GM18951 (cell line): ENCODE data around the gene PRTFDC1.
"Not testable (repeated sequence)": the region's sequence is repeated elsewhere in the genome, so short reads cannot be mapped to it uniquely, and the experiment has no call there.

ENCODE experiments used
- POLR2A ChIP-seq: IDR thresholded peaks from 4 replicates; pipeline ENCODE4 v1.6.1; 2011; ENCODE audit warnings: mild to moderate bottlenecking; ENCODE audit not compliant: insufficient read length, insufficient read depth; ENCODE audit errors: extremely low read depth
- in situ Hi-C: fragments of 300-500 bp; cut with MboI; formaldehyde crosslinking; loops from one replicate; pipeline ENCODE4 v1.12.0; 2022; ENCODE audit warnings: low sequenced_read_pairs, mixed read lengths, inconsistent platforms; ENCODE audit not compliant: unreplicated experiment

The PRTFDC1 gene

DNA sequence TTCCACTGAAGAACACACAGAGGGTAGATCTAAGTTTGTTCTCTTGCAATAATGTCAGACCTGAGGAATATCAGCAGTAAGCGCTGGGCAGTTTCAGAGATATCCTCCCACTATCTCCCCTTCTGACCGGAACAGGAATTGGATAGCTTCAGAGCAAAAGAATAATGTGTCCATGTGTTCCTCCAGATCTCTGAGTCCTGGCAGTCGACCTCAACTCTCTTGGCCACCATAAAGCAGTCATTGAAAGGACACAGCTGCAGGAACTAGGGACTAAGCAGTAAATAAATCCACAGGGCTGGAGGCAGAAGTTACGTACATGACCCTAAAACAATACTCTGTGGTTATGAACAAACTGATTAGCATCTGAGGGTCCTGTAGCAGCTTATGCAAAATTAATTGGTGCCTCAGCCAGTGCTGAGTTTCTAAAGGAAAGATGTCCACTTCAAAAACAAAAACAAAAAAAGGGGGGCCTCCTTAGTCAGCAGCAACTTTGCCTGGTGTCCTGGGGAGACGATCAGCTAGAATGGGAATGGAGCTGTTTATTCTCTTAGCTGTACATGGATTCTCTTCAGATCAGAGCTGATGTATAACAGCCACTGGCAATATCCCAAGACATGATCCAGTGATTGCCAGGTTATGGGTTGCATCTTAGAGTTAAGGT lies 6.4 kb upstream of the PRTFDC1 start:
- in situ Hi-C loops = no loop called here
- TF ChIP-seq POLR2A = no peak

DNA sequence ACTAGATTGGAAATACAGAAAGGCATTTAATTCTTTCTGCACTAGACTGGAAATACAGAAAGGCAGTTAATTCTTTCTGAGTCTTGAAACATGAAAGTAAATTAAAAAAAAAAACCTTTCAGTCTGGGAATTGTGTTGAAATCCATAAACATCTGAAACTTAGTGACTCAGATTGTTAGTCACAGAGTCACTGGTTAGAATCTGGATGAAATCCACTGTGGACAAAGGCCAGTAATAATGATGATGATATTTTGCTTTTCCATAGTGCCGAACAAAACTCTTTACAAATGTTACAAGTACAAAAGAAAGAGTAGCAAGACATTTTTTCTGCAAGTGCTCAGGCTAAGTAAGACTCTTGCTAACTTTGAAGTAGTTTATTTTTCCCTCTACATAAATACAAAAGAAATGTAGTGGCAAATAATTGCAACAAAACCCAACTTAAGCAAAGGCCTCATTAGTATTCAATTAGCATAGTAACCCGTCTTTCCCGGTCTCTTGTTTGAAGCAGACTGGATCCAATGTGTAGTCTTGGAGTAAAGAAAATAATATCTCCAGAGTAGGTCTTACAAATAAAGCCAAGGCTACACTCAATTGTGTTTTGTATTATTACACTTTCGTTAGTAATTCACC lies 5.8 kb upstream of the PRTFDC1 start:
- in situ Hi-C loops = no loop called here
- TF ChIP-seq POLR2A = no peak

DNA sequence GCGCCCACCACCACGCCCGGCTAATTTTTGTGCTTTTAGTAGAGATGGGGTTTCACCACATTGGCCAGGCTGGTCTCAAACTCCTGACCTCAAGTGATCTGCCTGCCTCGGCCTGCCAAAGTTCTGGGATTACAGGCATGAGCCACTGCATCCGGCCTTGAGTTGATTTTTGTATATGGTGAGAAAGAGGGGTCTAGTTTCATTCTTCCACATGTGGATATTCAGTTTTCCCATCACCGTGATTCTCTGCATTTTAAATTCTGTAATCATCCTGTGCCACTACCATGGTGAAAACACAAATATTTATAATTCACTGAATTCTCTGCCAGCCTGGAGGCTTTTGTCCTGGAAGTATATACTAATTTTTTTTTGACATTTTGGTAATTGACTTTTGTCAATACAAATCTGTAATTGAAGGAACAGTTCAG lies 5.2 kb upstream of the PRTFDC1 start:
- in situ Hi-C loops = not testable (repeated sequence)

DNA sequence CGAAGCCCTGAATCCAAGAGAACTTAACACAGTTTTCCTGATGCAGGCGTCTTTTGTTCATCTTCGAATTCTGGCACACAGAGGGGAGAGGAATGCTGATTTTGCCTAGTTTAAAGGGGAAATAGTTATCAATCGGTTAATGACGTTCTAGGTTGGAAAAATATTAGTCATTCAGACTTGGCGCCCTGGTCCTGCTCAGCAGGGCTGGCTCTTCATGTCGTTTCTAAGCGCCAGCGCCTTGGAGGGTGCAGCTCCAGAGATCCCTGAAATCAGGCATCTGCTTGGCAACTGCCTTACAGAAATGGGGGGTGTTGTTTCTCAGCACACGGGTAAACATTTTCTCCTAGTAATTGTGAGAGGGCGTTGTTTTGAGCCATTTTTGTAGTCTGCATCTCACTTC lies 1.3 kb upstream of the PRTFDC1 start:
- TF ChIP-seq POLR2A = no peak
- in situ Hi-C loops = no loop called here

DNA sequence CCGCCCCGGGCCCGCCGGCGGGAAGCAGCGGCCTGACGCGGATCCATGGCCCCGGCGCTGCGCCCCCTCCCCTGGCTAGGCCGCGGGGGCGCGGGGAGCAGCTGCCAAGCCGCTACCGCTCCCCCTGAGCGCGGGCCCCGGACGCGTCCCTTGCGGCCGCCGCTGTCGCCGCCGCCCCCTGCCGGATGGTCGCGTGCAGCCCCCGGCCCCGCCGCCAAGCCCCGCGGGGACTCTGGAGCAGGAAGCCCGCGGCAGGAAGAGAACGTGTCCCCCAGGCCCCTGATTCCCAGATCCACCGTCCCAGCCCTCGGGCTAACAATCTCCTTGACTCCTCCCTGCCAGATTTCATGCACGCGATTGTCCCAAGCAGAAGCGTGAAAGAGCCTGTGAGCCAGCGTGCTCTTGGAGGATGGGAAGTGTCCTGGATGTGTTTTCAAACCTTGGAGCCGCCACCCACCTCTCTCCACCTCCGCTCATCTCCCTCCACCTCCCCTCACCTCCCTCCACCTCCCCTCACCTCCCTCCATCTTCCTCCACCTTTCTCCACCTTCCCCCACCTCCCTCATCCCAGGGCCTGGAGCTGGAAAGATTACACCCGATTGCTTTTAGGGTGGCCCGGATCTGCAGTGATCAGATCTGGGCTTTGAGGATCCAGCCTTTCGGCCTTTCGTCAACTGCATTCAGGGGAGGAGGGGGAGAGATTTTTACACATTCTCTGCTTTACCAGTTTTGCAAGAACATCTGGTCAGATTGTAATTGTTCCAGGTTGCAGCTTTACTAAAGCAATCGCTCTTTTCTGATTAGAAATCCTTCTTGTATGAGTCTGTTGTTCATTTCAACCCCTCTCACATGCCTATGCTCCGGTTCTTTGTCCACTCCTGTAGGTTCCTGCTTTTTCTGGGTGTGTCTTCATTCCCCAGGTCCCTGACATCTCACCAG lies 570 bp upstream of the PRTFDC1 start:
- TF ChIP-seq POLR2A = no peak
- in situ Hi-C loops = no loop called here

DNA sequence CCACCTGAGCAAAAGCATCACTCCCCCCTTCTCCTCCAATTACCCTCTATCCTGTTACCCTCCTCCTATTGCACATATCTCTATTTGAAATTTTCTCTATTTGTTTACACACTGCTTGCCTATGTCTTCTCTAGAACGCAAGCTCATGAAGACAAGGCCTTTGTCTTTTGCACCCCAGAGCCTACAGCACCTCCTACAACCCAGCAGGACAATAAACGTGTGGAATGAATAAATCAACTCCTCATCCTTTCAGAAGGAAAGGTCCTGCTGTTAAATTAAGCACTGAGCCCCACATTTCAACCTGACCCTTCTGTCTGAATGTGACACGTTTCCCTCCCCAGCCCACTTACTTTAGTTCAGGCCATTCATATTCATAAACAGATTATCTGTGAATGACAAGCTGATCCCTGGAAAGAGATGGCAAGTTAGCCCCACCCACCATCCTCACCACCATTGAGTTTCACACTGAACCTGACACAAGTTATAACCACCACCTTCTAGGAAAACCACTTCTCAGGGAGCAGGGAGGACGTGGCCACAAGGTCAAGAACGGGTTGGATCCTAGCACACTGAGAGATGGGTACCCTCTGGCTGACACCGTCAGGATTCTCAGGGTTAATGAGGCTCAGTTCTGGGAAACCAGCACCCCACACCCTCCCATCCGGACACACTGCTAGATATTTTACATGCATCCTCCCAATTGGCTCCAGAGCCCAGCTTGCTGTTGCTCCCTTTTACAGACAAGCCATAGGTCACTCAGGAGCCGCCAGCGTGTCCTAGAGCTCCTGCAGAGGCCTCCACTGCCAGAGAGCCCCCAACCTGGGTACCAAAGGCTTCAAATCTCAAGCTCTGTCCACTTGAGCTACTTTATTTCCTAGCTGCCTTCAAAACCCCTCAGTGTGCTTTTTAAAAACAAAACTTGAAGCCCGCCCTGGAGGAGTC lies 934 bp downstream of the PRTFDC1 start:
- in situ Hi-C loops = no loop called here
- TF ChIP-seq POLR2A = no peak

DNA sequence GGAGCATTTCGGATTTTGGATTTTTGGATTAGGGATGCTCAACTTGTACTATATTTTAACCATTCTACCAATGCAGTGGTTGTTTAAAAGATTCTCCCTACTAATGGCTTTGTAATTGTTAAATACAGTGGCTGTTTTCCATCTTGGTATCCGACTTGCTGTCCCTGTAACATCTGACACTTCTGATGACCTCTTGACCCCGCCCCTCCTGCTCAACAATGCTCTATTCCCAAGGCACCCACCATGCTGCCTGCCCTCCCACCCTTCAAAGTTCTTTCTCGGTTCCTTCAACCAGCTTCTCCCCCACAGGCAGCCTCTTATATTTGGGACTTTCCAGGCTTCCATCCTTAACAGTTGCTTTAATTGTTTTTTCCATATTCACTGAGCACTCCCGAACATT lies 2.0 kb downstream of the PRTFDC1 start:
- no peak for TF ChIP-seq POLR2A
- in situ Hi-C loops = no loop called here

DNA sequence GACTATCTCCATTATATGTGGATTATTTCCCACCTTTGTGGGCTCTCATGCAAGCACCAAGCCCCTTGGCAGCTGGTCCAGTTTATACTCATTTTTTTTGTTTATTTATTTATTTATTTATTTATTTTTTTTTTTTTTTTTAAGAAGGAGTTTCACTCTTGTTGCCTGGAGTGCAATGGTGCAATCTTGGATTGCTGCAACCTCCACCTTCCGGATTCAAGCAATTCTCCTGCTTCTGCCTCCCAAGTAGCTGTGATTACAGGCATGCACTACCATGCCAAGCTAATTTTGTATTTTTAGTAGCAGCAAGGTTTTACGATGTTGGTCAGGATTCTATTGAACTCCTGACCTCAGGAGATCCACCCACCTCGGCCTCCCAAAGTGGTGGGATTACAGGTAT lies 2.8 kb downstream of the PRTFDC1 start:
- in situ Hi-C loops = no loop called here
- TF ChIP-seq POLR2A = no peak

DNA sequence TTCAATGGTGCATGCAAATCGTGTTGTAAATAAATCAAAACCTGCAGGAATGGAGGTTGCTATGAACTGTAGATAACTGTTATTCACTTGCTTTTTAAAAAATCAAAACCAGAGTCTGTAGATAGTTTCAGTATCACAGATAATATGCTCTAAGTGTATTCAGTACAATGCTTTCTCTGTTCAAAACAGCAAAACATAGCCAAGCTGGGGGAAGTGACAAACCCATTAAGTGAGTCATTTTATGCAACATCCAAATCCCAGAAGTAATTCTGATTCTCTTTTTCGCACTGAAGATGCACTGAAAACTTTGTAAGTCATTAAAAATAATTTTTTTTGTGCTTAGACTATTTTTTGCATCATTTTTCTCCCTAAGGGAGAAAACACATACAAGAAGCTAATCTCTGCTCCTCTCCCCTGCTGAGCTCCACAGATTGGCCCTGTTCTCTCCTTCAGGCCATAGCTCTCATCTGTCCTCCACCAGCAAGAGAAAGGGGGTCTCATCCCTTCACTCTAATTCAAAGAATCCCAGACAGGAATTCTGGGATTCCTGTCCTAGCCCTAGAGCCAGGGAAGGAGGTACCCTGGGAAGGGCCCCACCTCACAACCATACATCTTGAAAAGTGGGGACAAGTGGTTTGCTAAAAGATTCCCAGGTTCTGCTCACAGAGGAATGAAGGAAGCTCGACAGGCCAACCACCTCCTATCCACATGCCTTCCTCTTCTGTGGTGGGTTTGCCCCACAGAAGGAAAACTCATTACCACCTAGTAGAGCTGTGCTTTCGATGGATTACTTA lies 4.9 kb downstream of the PRTFDC1 start:
- in situ Hi-C loops = no loop called here
- no peak for TF ChIP-seq POLR2A

DNA sequence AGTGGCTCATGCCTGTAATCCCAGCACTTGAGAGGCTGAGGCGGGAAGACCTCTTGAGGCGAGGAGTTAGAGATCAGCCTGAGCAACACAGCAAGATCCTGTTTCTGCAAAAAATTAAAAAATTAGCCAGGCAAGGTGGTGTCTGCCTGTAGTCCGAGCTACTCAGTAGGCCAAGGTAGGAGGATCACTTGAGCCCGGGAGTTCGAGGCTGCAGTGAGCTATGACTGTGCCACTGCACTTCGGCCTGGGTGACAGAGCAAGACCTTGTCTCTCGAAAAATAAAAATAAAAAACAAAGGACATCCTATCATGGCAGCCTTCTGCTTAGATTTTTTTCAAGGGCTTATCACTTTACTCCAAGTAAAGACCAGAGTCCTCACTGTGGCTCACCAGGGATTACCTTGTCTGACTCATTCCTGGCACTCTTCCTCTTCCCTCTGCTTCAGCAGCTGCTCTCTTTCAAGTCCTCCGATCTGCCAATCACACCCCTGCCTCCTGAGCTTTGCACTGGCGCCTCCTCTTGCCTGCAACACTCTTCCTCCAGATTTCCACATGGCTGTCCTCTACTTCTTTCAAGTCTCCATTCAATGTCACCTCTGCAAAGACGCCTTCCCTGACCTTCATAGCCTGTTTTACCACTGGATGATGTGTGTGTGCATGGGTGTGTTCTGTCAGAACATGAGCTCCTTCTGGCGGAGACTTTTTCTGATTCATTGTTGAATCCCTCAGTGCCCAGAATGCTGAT lies 7.7 kb downstream of the PRTFDC1 start:
- no peak for TF ChIP-seq POLR2A
- in situ Hi-C loops = no loop called here

DNA sequence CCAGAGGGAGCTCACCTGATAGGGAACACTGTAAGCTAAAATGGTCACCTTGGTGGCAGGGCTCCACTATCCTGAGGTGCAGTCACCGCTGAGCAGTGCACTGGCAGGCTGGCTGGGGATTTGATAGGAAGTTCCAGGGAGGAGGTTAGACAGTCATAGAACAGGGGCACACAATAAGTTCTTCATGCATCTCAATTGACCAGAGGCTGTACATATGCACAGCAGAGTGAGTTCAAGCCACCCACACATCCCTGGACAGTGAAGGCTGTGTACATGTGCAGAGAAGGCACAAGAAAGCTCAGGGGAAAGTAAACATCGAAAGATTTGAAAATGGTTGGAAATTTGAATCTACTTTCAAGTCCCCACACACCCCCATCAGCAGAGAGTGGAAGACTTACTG lies 13.9 kb downstream of the PRTFDC1 start:
- in situ Hi-C loops = no loop called here
- no peak for TF ChIP-seq POLR2A
